GM18868 (cell line): Measurements from ENCODE around the gene ATE1.
"Not testable (repeated sequence)": the region's sequence is repeated elsewhere in the genome, so short reads cannot be mapped to it uniquely, and the experiment has no call there.

Source experiments
- ATAC-seq: cut with Tn5 transposase; IDR thresholded peaks from one replicate; pipeline ENCODE4 v1.9.1; 2021; ENCODE audit warnings: mild to moderate bottlenecking, moderate library complexity; ENCODE audit not compliant: unreplicated experiment

Gene ATE1

DNA sequence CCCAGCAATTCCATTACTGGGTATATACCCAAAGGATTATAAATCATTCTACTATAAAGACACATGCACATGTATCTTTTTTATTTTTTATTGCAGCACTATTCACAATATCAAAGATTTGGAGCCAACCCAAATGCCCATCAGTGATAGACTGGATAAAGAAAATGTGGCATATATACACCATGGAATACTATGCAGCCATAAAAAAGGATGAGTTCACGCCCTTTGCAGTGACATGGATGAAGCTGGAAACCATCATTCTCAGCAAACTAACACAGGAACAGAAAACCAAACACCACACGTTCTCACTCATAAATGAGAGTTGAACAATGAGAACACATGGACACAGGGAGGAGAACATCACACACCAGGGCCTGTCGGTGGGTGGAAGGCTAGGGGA, 228.1 kb downstream of the ATE1 start:
- not testable (repeated sequence) for ATAC-seq

DNA sequence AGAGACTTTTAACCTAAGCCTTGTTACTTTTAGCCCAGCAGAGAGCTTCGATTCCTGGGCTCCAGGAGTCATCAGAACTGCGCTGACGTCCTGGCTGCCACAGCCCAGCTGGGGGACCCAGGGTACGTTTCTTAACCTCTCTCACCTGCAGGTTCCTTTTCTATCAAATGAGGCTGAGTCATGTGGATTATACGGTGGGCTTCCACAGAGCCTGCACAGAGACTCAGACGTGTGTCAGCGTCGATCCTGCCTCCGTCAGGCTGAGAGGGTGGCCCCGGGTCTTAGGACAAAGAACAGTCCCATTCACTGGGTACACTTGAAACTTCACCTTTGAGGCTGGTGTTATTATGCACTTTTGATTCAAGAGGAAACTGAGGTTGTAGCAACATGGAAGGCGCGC, 228.9 kb downstream of the ATE1 start:
- ATAC-seq, result no peak

DNA sequence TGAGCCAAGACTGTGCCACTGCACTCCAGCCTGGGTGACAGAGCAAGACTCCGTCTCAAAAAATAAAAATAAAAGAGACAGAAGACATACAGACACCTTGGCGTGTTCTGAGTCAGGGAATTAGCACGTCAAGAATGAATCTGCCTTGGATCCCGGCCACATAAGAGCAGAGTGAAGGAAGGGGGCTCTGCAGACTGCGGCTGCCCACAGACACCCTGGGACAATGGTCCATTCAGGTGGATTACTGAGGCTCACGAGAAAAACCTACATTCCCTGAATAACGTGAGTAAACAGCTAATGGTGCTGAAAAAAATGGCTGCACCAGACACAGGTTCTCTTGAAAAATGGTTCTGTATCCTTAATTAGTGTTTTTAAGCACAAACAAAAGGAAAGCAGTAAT, 229.5 kb downstream of the ATE1 start:
- ATAC-seq, result no peak

DNA sequence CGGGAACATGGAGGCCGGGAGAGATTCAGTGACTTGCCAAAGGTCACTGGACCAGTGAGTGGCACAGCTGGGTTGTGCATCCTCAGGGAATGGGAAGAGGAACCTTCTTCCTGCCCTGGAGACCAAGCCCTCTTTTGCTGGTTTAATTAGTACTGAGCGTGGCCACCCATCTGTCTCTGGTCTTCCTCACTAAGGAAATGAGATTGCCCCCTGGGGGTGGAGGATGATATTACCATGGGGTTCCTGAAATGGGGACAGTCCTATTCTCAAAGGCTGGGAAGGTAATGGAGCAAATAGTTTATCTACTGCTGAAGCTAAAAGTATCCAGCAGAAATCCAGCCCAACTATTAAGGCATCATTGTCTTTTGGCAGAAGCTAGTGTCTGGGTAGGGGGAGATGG, 231.0 kb downstream of the ATE1 start:
- no peak for ATAC-seq

DNA sequence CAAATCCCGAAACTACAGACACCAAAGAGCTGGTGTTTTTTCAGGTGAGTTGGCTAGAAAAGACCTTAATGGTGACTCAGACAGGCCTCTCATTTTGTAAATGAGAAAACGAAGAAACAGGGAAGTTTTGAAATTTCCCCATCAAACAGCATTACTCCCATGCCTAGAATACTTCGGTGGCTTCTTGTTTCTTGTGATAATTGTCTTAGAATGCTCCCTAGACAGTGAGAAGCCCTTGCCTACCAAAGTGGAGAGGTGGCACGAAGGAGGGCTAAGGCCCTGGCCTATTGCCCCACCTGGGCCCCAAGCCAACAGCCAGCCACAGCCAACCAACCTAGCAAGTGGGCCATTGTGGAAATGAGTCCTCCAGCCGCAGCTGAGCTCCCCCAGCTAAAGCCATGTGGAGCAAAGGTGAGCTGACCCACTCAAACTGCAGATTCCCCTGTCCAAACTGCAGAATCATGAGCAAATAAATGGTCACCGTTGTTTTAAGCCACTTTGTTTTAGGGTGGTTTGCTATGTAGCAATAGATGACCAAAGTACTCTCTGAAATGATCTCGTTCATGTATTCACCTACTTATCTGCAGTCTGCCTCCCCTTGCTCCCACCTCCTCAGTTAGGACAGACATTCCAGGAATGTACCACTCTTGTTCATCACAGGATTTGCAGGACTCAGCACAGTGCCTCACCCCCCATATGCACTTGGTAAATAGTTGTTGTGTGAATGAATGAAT, 231.9 kb downstream of the ATE1 start:
- ATAC-seq, result no peak

DNA sequence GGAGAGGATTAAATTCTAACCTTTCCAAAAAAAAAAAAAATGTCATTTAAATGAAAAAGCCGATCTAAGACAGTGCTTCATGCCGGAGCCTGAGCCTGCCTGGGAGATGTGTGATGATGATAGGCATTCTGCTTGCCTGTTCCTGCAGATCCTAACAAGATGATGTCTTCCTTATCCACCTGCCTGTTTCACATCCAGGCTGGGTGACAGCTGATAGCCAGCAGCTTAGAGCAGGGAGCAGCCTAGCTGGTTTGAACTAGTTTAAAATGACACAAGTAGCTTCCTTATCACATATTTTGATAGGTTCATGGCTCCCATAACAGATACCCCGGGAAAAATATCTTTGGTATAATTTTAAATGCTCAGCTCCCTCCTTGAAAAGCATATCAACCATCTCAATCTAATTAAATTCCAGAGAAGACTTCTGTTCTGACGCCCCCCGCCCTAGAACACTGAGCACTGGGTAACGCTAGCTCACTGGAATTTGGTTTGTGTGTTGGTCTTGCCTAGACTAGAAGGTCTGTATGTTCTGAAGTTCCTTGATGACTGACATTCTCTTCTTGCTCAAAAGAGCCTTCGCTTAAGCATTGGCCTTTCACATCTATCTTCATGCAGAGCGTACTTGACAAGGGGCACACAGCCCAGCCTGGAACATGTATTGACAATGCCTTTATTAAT, 232.7 kb downstream of the ATE1 start:
- no peak for ATAC-seq

DNA sequence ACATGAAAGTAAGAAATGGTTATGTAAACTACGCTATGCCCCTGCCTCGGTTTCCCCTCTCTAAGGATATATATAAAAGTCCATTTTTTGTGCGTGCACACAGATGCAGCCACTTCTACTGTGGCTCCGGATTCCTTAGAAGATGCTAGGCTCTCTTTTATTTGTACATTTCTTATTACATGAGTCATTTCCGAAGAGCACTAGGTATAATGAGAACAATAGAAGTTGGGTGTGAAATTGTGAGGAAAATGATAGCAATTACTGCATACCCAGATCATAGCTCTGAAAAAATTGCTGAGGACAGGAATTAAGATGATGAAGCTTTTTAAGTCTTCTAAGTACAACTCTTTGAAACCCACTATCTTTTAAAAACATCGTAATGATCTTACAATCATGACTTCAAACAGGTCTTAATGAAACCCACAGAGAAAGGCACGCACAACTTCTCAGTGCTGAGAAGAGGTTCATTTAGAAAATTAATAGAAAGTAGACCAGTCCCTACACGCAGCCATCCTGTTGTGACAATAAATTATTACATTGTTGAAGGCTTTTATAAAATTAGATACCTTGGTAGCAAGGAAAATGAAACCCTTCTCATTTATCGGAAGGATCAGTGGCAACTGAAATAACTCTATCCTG, 233.4 kb downstream of the ATE1 start:
- ATAC-seq, result no peak

DNA sequence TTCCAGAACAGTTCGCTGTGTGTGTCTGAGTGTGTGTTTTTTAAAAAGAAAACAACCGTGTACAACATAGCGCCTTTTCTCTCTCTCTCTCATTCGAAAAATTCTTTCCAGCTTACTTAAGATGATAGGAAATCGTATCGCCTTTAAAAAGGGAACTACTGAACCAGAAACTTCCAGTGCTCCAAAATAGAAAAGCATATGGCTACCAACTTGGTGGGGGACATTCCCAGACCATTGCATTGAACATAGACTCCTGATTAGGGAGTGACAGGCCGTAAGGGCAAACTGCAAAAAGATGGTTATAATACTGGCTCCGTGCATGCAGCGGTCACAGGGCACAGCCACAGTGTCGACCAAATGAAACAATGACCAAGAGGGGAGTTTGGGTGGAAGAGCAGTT, 235.2 kb downstream of the ATE1 start:
- ATAC-seq, result no peak

DNA sequence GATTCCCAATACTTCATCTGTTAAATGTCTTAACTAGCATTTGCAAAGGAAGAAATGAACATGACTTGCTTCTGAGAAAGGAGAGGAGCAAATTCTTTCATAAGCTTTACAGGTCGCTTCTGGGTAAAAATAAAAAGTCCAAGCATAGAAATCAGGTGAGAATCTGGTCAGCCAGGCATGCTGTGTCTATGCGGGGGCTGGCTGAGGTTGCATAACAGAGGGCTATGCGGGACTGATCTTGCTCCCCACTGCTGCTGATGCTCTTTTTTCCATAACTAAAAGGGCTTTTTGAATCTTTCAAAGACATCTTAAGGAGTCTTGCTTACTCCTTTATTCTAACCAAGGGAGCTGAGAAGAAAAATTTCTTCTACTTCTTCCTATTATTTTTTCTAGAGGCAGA, 236.9 kb downstream of the ATE1 start:
- no peak for ATAC-seq
